GM19455 (cell line): Measurements from ENCODE around the gene C1QTNF8.

Source experiments
- ATAC-seq: cut with Tn5 transposase; IDR thresholded peaks from one replicate; pipeline ENCODE4 v1.9.1; 2021; ENCODE audit not compliant: unreplicated experiment

Gene C1QTNF8

GRCh38 chr16:1096169-1097082, at the start of gene C1QTNF8:
C1QTNF8 (minus strand) TSS chr16:1096244; CDS start chr16:1094922, 1,322 bp downstream.
- ATAC-seq, result no peak

DNA sequence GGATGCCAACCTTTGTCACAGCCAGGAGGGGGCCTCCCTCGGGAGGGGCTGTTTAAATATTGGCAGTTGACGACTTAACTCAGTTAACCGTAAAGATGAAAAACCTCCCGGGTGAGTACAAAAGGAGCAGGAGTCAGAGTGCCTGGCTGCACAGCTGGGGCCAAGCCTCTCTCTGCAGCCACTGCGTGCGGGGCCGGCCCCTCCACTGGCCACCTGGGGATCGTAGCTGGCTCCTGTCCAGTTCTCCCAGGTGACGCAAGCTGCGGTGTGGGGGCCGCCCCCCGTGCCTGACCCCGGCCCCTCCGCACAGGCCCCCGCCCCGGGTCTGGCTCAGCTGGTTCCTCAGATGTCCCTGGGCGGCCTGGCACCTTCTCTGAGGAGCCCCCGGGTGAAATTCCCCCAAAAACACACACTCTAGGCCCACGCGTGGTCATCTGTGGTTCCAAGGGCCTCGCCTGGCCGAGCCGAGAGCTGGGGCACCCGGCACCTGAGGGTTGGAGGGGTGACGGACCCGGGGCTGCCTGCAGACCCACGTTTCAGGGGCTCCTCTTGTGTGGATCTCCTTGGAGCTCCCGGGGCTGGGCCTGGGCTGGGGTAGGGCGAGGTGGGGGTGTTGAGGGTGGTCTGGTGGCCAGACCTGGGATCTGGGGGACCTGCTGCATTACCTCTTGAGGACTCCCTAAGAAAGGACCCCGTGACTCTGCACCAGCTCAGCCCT, 49.5 kb upstream of the C1QTNF8 start:
- ATAC-seq, result no peak

DNA sequence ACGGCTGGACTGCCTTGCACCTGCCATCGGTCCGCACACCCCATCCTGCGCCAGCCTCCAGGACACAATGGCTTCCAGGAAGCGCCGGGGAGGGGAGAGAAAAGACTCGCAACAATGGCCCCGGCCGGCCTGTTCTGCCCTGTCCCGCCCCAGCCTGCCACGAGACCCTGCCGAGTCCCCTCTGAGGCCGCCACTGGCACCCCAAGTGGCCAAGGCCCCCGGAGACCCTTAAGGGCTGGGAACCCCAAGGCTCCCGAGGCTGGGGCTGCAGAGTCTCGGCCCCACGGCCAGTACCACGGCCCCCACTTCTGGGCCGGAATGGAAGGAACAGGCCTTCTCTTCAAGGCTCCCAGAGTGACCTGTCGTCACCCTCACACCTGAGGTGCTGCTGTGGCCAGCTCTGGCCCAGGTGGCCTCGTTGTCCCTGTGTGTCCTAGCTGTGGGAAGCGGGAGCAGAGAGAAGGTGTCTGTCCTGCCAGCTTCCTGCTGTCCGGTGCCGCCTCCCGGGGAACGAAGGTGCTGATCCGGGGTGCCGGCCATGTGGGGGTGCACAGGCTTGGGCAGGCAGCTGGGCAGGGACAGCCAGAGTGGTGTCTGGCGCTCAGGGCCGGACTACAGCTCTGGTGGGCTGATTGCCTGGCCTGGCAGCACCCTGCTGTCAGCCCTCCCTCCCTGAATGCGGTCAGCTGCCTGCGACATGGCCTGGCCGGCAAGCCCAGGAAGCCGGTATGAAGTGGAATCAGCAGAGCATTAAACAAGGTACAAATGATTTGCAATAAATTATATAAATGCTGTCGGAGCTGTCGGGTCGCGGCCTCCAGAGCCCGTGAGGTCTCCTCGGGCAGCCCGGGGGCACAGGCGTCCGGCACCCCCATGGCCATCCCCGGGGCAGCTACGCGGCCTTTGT, 48.7 kb upstream of the C1QTNF8 start:
- ATAC-seq, result no peak

- no peak for ATAC-seq
Observed at GRCh38 chr16:1143761-1144450, 47.9 kb upstream of the C1QTNF8 start.

DNA sequence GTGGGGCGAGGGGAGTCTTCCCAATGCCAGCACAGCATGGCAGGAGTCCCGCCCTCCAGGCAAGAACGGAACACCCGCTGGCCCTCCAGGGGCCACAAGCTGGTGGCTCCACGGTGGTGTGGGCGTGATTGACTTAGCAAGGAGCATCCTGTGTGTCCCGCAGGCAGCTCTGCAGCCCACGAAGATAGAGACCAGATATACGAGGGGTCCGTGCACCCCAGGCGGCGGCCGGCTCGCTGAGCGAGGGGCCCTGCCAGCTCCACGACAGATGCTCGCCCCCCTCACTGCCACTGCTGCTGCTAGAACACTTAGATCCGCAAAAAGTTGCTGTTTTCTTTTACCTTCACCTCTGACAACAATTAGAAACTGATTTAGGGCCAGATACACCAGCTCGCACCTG, 46.9 kb upstream of the C1QTNF8 start:
- ATAC-seq, result no peak

- ATAC-seq, result no peak
Observed at GRCh38 chr16:1141716-1142115, 45.7 kb upstream of the C1QTNF8 start.

DNA sequence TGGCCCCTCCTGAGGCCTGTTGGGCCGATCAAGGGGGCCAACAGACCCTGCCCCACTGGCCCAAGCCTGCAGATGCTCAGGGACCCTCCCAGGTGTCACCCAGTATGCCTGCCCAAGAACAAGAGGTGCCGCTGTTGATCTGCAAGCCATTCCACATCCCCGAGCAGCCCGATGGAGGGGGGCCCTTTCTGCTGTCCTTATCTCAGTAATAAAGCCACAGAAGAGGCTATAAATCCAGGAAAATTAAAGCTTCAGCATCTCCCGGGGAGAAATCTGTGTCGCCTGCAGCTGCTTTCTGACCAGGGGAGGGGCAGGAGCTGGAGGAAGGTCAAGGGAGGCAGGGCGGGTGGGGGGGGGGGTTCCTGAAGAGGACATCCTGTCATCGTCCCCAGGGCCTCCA, 45.1 kb upstream of the C1QTNF8 start:
- no peak for ATAC-seq

DNA sequence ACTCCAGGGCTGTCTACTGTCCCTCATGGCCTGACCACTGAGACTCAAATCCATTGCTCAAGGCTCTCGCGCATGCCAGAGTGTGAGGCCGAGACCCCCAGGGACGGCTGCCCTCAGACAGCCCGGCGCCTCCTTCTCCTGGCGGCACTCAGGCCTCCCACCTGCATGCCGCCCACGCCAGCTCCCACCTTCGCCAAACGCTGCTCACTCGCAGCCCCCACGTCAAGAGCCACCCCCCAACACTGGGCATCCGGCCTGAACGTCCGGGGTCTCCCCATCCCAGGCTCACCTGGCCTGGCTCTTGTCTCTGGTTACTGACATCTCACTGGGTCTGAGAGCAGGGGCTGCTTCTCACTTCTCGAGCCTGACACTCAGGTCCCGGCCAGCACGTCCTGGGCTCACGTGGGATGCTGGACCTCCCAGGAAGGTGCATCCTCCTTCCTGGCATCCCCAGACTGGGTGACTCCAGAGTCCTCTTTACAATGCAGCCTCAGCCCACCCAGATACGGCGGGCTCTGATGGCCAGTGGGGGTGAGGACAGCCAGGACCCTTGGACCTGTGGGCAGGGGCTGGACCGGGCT, 44.6 kb upstream of the C1QTNF8 start:
- no peak for ATAC-seq

- ATAC-seq, result no peak
Observed at GRCh38 chr16:1137604-1138003, 41.6 kb upstream of the C1QTNF8 start.

DNA sequence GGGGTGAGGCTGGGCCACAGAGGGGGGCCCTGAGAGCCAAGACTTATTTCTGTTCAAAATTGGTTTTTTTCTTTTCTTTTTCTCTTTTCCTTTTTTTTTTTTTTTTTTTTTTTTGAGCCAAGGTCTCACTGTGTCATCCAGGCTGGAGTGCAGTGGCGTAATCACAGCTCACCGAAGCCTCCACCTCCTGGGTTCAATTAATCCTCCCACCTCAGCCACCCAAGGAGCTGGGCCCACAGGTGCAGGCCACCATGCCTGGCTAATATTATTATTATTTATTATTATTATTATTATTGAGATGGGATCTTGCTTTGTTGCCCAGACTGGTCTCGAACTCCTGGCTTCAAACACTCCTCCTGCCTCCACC, 39.4 kb upstream of the C1QTNF8 start:
- ATAC-seq, result no peak

DNA sequence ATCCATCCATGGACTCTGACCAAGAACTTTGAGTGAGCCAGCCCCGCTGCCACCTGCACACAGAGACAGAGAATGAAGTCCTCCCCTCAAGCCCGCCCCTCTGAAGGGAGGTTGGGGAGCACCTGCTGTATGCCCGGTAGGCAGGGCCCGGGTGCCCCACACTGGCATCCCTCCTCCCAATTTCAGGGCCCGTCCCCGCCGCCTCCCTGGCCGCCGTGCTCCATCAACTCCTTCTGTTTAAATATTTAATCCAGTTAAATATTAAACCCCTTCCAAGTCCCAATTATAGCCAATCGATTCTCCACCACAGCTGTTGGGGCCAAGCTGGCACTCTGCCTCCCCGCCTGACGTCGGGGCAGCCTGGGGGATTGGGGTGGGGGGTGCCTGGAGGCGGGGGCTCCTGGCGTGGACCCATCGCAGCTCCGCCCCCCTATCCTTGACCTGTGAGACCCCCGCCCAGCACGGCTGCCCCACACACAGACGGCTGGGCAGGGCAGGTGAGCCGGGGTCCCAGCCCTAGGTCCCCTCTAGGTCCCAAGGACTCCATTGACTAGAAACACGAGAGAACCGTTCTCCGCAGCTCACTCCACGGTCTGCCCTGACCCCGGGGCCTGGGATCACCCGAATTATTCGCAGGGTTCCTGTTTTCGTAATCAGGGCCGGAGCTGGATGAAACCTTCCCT, 38.9 kb upstream of the C1QTNF8 start:
- no peak for ATAC-seq

DNA sequence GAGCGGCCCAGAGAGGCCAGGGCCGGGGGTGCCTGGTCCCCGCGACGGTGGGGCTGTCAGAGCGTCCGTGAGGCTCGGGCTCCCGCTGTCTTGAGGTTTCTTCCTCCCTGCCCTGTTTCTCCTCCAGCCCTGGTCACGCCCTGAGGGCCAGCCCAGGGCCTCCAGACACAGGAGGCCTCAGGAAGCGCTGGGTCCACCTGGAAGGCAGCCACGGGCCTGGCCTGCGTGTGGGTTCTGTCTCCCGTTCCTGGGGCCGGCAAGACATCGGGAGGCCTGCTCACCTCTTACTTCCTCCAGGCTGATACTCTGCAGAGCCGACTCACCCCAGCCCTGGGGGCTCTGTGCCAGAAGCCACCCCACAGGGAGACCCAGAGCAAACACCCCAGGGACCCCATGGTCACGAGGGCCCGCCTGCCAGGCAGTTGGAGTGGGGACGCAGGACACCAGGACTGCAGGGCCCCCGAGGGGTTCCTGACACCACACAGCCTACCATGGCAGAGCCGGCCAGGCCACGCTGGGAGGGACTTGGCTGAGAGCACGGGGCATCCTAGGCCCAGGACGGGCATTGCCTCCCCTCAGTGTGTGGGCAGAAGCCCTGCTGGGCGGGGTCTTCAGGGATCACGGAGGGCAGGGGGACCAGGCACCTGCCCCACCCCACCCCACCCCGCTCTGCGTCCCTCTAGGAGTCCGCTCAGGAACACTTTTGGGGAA, 37.9 kb upstream of the C1QTNF8 start:
- no peak for ATAC-seq

DNA sequence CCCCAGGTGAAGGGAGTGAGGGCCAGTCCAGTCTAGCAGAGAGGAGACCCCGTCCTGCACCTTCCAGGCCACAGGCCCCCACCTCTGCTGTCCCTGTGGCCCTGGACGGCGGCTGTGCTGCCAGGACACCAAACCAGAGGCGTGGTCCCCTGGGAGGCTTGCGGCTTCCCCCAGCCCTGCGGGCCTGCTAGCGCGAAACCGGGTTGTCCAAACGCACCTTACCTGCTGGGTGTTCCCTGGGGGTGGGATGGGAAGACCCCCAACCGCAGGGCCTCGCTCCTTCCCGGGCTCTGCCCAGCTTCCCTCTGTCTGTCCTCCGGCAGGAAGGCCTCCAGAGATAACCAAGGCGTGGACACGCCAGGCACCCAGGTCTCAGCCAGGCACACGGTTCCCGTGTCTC, 37.2 kb upstream of the C1QTNF8 start:
- ATAC-seq, result no peak

- no peak for ATAC-seq
Observed at GRCh38 chr16:1132431-1132830, 36.4 kb upstream of the C1QTNF8 start.

DNA sequence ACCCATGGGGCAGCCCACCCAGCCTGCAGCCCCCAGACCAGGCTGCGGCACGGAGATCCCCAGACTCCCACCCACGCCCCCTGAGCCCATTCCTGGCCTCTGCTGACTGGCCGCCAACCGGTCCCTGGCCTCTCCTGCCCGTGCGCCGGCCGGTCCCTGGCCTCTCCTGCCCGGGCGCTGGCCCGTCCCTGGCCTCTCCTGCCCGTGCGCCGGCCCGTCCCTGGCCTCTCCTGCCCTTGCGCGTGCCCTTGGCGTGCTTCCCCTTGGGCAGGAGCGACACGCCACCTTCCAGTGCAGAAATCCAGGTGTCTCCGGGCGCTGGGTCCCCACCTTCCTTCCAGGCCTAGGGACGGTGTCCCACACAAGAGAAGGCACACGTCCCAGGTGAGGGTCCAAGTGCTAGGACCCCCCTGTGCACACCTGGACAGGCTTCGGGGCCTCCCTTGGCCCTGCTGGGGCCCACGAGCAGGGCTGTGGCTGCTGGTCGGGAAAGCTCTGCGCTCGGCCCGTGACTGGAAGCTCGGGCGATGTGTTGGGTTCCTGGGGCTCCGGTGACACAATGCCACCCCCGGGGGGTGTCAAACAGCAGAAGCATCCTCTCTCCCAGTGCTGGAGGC, 35.4 kb upstream of the C1QTNF8 start:
- no peak for ATAC-seq

DNA sequence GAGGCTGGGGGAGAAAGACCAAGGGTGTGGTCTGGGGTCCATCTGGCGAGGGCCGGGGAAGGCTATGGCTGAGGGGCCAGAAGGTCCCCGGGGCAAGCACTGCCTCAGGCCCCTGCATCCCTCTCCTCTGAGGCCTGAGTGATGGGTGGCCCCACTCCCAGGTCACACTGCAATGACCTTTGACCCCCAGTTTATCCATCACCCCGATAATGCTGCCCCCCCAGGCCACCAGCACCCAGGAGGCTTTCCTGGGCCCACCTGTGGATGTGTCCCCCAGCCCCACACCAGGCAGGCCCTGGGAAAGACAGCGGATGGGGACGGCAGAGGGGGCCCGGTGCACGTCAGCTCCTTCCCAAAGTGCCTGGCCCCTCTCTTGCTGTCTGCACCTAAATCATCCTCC, 34.3 kb upstream of the C1QTNF8 start:
- ATAC-seq, result no peak

- ATAC-seq, result no peak
Observed at GRCh38 chr16:1129106-1129960, 33.3 kb upstream of the C1QTNF8 start.
